OCI-LY7 (cell line): Measurements from ENCODE around the gene ABHD12. TPM values are rescaled to one million over a fixed set of nuclear protein-coding genes. Genes with fewer than 3 reads are reported as not detected.

ENCODE experiments used
- BruUV-seq: library from RNA; stranded (reverse); fragments of 400-500 nt; replicated peaks from 2 replicates; lab custom pipeline; 2021; lab: Mats Ljungman, UMichigan
- CTCF ChIA-PET: fragments of 300-600 bp; sonication (Branson Sonifier 250); formaldehyde crosslinking; loops from one replicate; lab custom pipeline; 2022; ENCODE audit warnings: antibody characterized with exemption; ENCODE audit not compliant: unreplicated experiment; lab: Charles Lee
- POLR2A ChIA-PET: fragments of 300-600 bp; sonication (Branson Sonifier 250); formaldehyde crosslinking; loops from one replicate; lab custom pipeline; 2022; ENCODE audit warnings: antibody characterized with exemption; lab: Charles Lee
- DNase-seq: peaks from one replicate; pipeline ENCODE4 v3.0.0-alpha.2; 2015; ENCODE audit warnings: low spot score
- H2AFZ ChIP-seq: fragments of 200-600 bp; sonication (generic), shearing (Covaris generic); 2 replicates; pipeline ENCODE4 v1.6.1; 2014; ENCODE audit warnings: mild to moderate bottlenecking, antibody characterized with exemption, low read length, moderate library complexity
- H3K27ac ChIP-seq: fragments of 200-600 bp; sonication (generic); 2 replicates; pipeline ENCODE4 v1.5.1; 2014; ENCODE audit warnings: mixed run types, low read depth, mild to moderate bottlenecking, moderate library complexity, low read length, inconsistent platforms; ENCODE audit not compliant: poor library complexity, severe bottlenecking
- H3K36me3 ChIP-seq: fragments of 200-600 bp; sonication (generic); 2 replicates; pipeline ENCODE4 v1.6.1; 2014; ENCODE audit warnings: mild to moderate bottlenecking, antibody characterized with exemption, low read length, moderate library complexity, mixed read lengths; ENCODE audit not compliant: insufficient read depth
- H3K4me1 ChIP-seq: fragments of 200-600 bp; sonication (generic); 2 replicates; pipeline ENCODE4 v1.5.1; 2014; ENCODE audit warnings: mild to moderate bottlenecking, low read length; ENCODE audit not compliant: insufficient read depth, poor library complexity, severe bottlenecking
- H3K4me2 ChIP-seq: fragments of 200-600 bp; sonication (generic); 2 replicates; pipeline ENCODE4 v1.6.1; 2014; ENCODE audit warnings: mild to moderate bottlenecking, low read length
- H3K4me3 ChIP-seq: fragments of 200-600 bp; sonication (generic); 2 replicates; pipeline ENCODE4 v1.5.1; 2014; ENCODE audit warnings: mild to moderate bottlenecking, low read depth, low read length; ENCODE audit not compliant: poor library complexity, severe bottlenecking
- H3K79me2 ChIP-seq: fragments of 200-600 bp; sonication (generic); 2 replicates; pipeline ENCODE4 v1.6.1; 2016; ENCODE audit warnings: low read depth, mild to moderate bottlenecking, low read length, moderate library complexity, mixed read lengths; ENCODE audit not compliant: insufficient read depth
- H3K9me2 ChIP-seq: fragments of 200-600 bp; sonication (generic); 2 replicates; pipeline ENCODE4 v1.6.1; 2016; ENCODE audit warnings: mild to moderate bottlenecking, low read length, mixed read lengths; ENCODE audit not compliant: insufficient read depth
- H3K9me3 ChIP-seq: fragments of 200-600 bp; sonication (generic); 2 replicates; pipeline ENCODE4 v1.6.1; 2014; ENCODE audit warnings: mild to moderate bottlenecking, mixed run types, low read length, mixed read lengths
- H4K20me1 ChIP-seq: fragments of 200-600 bp; sonication (generic); 2 replicates; pipeline ENCODE4 v1.6.1; 2014; ENCODE audit warnings: mild to moderate bottlenecking, antibody characterized with exemption, low read length, moderate library complexity, mixed read lengths; ENCODE audit not compliant: insufficient read depth
- CTCF ChIP-seq: fragments of 200-600 bp; sonication (generic); conservative IDR thresholded peaks from 2 replicates; pipeline ENCODE4 v1.5.1; 2014; ENCODE audit warnings: mild to moderate bottlenecking, antibody characterized with exemption, low read length, moderate library complexity, mixed read lengths
- EZH2phosphoT487 ChIP-seq: fragments of 200-600 bp; sonication (generic); IDR thresholded peaks from 2 replicates; pipeline ENCODE4 v1.6.1; 2018; ENCODE audit warnings: low read depth, borderline replicate concordance, mild to moderate bottlenecking, mixed run types, antibody characterized with exemption, low read length, moderate library complexity, mixed read lengths
- intact Hi-C: fragments of 100-400 bp; cut with micrococcal nuclease; formaldehyde crosslinking; loops from one replicate; pipeline ENCODE4 v1.10.0; 2022; ENCODE audit not compliant: unreplicated experiment
- total RNA-seq, 2 experiments: library from RNA; depleted of rRNA in 1 of 2; stranded (reverse); fragments of >200 nt in 1 of 2; shearing (Covaris generic) in 1 of 2; gene quantifications; 2 replicates each; pipeline ENCODE4 v1.2.3, GENCODE V29; 2014 to 2022

ABHD12 gene
- total RNA-seq, 2 experiments from 2014 or later: 10.6 to 12.9 TPM

GRCh38 chr20:25252230-25252651 is 138.4 kb downstream of the ABHD12 start:
- Histone ChIP-seq H3K9me3 (no peaks in the 10 kb centered on the region), H2AFZ (no peak overlapping the region), H3K4me2 (no peak overlapping the region), H3K79me2 (no peaks in the 10 kb centered on the region), H4K20me1 (peaks cover 13% of the 10 kb centered on the region), H3K4me1 (peaks cover 16% of the 10 kb centered on the region), H3K4me3 (no peak overlapping the region), H3K36me3 (no peaks in the 10 kb centered on the region), H3K9me2 (no peaks in the 10 kb centered on the region), H3K27ac (no peak overlapping the region)
- intact Hi-C loops: no loop called here
- CTCF ChIA-PET: no interaction called here
- TF ChIP-seq EZH2phosphoT487: no peak
- TF ChIP-seq CTCF: no peak
- BruUV-seq: no TSS peak
- POLR2A ChIA-PET: interaction anchor here (1.2 kb wide), 1 partner anchor 199 kb away, joined by 3 read pairs; no protein-coding TSS in a partner anchor
- no peak for DNase-seq

GRCh38 chr20:25251558-25251957 is 139.1 kb downstream of the ABHD12 start:
- TF ChIP-seq CTCF: no peak
- no peak for TF ChIP-seq EZH2phosphoT487
- BruUV-seq: no TSS peak
- Histone ChIP-seq H3K9me3 (no peaks in the 10 kb centered on the region), H3K79me2 (no peaks in the 10 kb centered on the region), H3K4me3 (no peak overlapping the region), H2AFZ (no peak overlapping the region), H3K36me3 (no peaks in the 10 kb centered on the region), H4K20me1 (peaks cover 13% of the 10 kb centered on the region), H3K4me1 (peaks cover 23% of the 10 kb centered on the region), H3K4me2 (no peak overlapping the region), H3K27ac (no peak overlapping the region), H3K9me2 (no peaks in the 10 kb centered on the region)
- CTCF ChIA-PET: no interaction called here
- intact Hi-C loops: no loop called here
- POLR2A ChIA-PET: interaction anchor here (1.2 kb wide), 1 partner anchor 198 kb away, joined by 3 read pairs; no protein-coding TSS in a partner anchor
- no peak for DNase-seq

DNA sequence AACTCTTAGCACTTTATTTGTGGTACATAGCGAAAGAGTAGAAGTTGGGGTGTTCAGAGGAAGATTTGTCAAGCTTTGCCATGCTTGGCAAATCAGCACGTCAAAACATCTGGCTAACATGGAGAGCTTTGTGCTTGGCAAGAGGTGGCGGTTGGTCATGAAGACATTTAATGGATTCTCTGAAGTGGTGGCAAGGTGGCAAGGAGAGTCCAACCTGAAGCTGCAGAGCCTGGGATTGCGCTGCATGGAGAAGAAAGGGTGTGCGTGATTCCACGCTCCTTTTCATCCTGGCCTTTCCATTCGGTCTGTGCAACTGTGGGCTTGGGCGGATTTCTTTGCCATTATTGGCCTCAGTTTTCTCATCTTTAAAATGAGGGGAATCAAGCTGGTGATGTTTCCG is 139.6 kb downstream of the ABHD12 start:
- no peak for TF ChIP-seq CTCF
- no peak for TF ChIP-seq EZH2phosphoT487
- no peaks in the 10 kb centered on the region for H3K79me2 ChIP-seq
- BruUV-seq: no TSS peak
- peaks cover 13% of the 10 kb centered on the region for H4K20me1 ChIP-seq
- H3K4me1 ChIP-seq: peaks cover 28% of the 10 kb centered on the region
- no peak overlapping the region for H3K4me2 ChIP-seq
- CTCF ChIA-PET: no interaction called here
- no peaks in the 10 kb centered on the region for H3K36me3 ChIP-seq
- intact Hi-C loops: no loop called here
- H3K9me3 ChIP-seq: no peaks in the 10 kb centered on the region
- POLR2A ChIA-PET: interaction anchor here (0.8 kb wide), 1 partner anchor 174 kb away, joined by 4 read pairs; no protein-coding TSS in a partner anchor
- H3K4me3 ChIP-seq: no peak overlapping the region
- H3K9me2 ChIP-seq: no peaks in the 10 kb centered on the region
- no peak overlapping the region for H2AFZ ChIP-seq
- H3K27ac ChIP-seq: no peak overlapping the region
- no peak for DNase-seq
